ENCODE data around the gene C16orf82.

C16orf82 gene

GRCh38 chr16:27048316-27048715, 18.4 kb upstream of the C16orf82 start:
- Histone ChIP-seq H3K4me3 (ENCODE audit: low read length) (no peak overlapping the region), H4K20me1 (ENCODE audit: control insufficient read depth, insufficient read depth, low read depth, low read length) (no peaks in the 10 kb centered on the region), H3K9me2 (replicated peaks; ENCODE audit: control insufficient read depth, low read length) (no peaks in the 10 kb centered on the region), H3K79me2 (ENCODE audit: control insufficient read depth, low read length) (no peaks in the 10 kb centered on the region), H3K27me3 (ENCODE audit: control insufficient read depth, low read length) (0 out of 2 replicates have a peak, but pooled peaks cover 5% of the 10 kb centered on the region), H3K36me3 (ENCODE audit: control insufficient read depth, low read length) (no peaks in the 10 kb centered on the region), H3K4me2 (ENCODE audit: low read length) (no peak overlapping the region), H3K4me1 (ENCODE audit: control insufficient read depth, low read length) (no peaks in the 10 kb centered on the region), H3K27ac (ENCODE audit: low read depth, low read length) (no peak overlapping the region), H3F3A (ENCODE audit: control insufficient read depth, insufficient read depth) (no peaks in the 10 kb centered on the region), H3K9me3 (ENCODE audit: control insufficient read depth, insufficient read depth, low read length) (no peaks in the 10 kb centered on the region)
- TF ChIP-seq, protein P1, sequence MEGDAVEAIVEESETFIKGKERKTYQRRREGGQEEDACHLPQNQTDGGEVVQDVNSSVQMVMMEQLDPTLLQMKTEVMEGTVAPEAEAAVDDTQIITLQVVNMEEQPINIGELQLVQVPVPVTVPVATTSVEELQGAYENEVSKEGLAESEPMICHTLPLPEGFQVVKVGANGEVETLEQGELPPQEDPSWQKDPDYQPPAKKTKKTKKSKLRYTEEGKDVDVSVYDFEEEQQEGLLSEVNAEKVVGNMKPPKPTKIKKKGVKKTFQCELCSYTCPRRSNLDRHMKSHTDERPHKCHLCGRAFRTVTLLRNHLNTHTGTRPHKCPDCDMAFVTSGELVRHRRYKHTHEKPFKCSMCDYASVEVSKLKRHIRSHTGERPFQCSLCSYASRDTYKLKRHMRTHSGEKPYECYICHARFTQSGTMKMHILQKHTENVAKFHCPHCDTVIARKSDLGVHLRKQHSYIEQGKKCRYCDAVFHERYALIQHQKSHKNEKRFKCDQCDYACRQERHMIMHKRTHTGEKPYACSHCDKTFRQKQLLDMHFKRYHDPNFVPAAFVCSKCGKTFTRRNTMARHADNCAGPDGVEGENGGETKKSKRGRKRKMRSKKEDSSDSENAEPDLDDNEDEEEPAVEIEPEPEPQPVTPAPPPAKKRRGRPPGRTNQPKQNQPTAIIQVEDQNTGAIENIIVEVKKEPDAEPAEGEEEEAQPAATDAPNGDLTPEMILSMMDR (IDR thresholded peaks at IDR 0.05; ENCODE audit: low read depth, low read length, poor library complexity, severe bottlenecking) = no peak
- TF ChIP-seq EZH2phosphoT487 (IDR thresholded peaks at IDR 0.05; ENCODE audit: borderline replicate concordance, low read length) = no peak

DNA sequence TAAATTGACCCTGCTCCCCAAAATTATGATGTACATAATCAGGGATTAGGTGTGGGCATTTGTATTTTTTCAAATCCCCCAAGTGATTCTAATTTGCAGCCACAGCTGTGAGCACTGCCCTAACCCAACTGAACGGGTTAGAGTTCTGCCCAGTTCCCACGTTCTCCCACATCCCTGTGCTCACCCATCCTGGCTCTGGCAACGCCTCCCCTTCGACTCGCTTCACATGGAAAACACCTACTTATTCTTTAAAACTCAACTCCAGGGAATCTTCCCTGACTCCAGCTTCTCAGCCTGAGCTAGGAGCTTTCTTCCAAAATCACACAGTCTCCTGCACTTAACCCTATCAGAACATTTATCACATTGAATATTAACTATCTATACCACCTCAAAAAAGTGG, 17.6 kb upstream of the C16orf82 start:
- no peak overlapping the region for H3K27ac ChIP-seq (ENCODE audit: low read depth, low read length)
- no peaks in the 10 kb centered on the region for H3K4me1 ChIP-seq (ENCODE audit: control insufficient read depth, low read length)
- H3K79me2 ChIP-seq (ENCODE audit: control insufficient read depth, low read length) = no peaks in the 10 kb centered on the region
- no peaks in the 10 kb centered on the region for H3K36me3 ChIP-seq (ENCODE audit: control insufficient read depth, low read length)
- no peaks in the 10 kb centered on the region for H3K9me3 ChIP-seq (ENCODE audit: control insufficient read depth, insufficient read depth, low read length)
- no peak for TF ChIP-seq EZH2phosphoT487 (IDR thresholded peaks at IDR 0.05; ENCODE audit: borderline replicate concordance, low read length)
- TF ChIP-seq, protein P1 (IDR thresholded peaks at IDR 0.05; ENCODE audit: low read depth, low read length, poor library complexity, severe bottlenecking) = no peak
- no peaks in the 10 kb centered on the region for H3K9me2 ChIP-seq (replicated peaks; ENCODE audit: control insufficient read depth, low read length)
- H3K27me3 ChIP-seq (ENCODE audit: control insufficient read depth, low read length) = 0 out of 2 replicates have a peak, but pooled peaks cover 5% of the 10 kb centered on the region
- H3K4me2 ChIP-seq (ENCODE audit: low read length) = no peak overlapping the region
- H4K20me1 ChIP-seq (ENCODE audit: control insufficient read depth, insufficient read depth, low read depth, low read length) = no peaks in the 10 kb centered on the region
- H3K4me3 ChIP-seq (ENCODE audit: low read length) = no peak overlapping the region
- H3F3A ChIP-seq (ENCODE audit: control insufficient read depth, insufficient read depth) = no peaks in the 10 kb centered on the region

DNA sequence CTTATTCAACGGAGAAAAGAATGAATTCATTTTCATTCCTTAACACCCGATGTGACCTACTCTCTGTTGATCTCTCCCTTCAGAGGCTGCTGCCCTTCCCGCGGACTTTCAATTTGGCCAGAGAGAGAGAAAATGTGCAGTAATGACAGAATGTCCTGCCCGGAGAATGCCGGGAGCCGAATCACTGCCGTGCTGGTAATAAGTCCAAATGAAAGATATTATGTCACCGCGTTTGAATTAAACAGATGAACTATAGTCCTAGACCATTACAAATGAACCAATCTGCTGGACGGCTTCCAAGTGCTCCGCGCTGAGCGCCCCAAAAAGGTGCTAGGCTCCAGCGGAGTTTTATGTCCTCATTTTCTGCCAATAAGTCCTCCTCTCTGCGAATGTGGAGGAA, 14.7 kb upstream of the C16orf82 start:
- no peaks in the 10 kb centered on the region for H3K79me2 ChIP-seq (ENCODE audit: control insufficient read depth, low read length)
- H3K27me3 ChIP-seq (ENCODE audit: control insufficient read depth, low read length) = no peaks in the 10 kb centered on the region
- no peaks in the 10 kb centered on the region for H4K20me1 ChIP-seq (ENCODE audit: control insufficient read depth, insufficient read depth, low read depth, low read length)
- no peaks in the 10 kb centered on the region for H3K4me1 ChIP-seq (ENCODE audit: control insufficient read depth, low read length)
- no peaks in the 10 kb centered on the region for H3K9me3 ChIP-seq (ENCODE audit: control insufficient read depth, insufficient read depth, low read length)
- H3F3A ChIP-seq (ENCODE audit: control insufficient read depth, insufficient read depth) = no peaks in the 10 kb centered on the region
- no peak overlapping the region for H3K27ac ChIP-seq (ENCODE audit: low read depth, low read length)
- H3K9me2 ChIP-seq (replicated peaks; ENCODE audit: control insufficient read depth, low read length) = no peaks in the 10 kb centered on the region
- no peak for TF ChIP-seq EZH2phosphoT487 (IDR thresholded peaks at IDR 0.05; ENCODE audit: borderline replicate concordance, low read length)
- TF ChIP-seq, protein P1 (IDR thresholded peaks at IDR 0.05; ENCODE audit: low read depth, low read length, poor library complexity, severe bottlenecking) = no peak
- H3K36me3 ChIP-seq (ENCODE audit: control insufficient read depth, low read length) = no peaks in the 10 kb centered on the region
- no peak overlapping the region for H3K4me2 ChIP-seq (ENCODE audit: low read length)
- H3K4me3 ChIP-seq (ENCODE audit: low read length) = no peak overlapping the region

All from DOHH2 (cell line).